ENCODE measurements around the gene HARS1. TPM values are rescaled to one million over a fixed set of nuclear protein-coding genes. Genes with fewer than 3 reads are reported as not detected.
A peak's percentile ranks its signal among the peaks of the same experiment; 100 is the strongest.

Gene HARS1
- total and polyA plus RNA-seq, 2 of the 13 experiments (the other 11 are each of a cell fraction or from before 2014, with no cell fraction given): 36.9 to 66.2 TPM

- no peak for TF ChIP-seq NONO (IDR thresholded peaks at IDR 0.05)
- TF ChIP-seq NONO (CRISPR knock-in tag; conservative IDR thresholded peaks at IDR 0.05): peak; percentile 97
- TF ChIP-seq PRMT3 (CRISPR knock-in tag; IDR thresholded peaks at IDR 0.05; ENCODE audit: borderline replicate concordance, low read depth): no peak
- peak; percentile 37; the same call in 1 of the 2 replicates for TF ChIP-seq ONECUT2 (CRISPR knock-in tag; IDR thresholded peaks at IDR 0.05)
- peak; percentile 71; the same call in 1 of the 2 replicates for TF ChIP-seq KAT7 (CRISPR knock-in tag; IDR thresholded peaks at IDR 0.05; ENCODE audit: borderline replicate concordance)
- peak; percentile 76; the same call in 1 of the 2 replicates for TF ChIP-seq ZNF839 (CRISPR knock-in tag; IDR thresholded peaks at IDR 0.05; ENCODE audit: borderline replicate concordance)
- TF ChIP-seq ZFP37 (CRISPR knock-in tag; IDR thresholded peaks at IDR 0.05; ENCODE audit: borderline replicate concordance): 0 out of 2 replicates have a peak, but pooled peaks have one; percentile 74
- TF ChIP-seq, protein P1, sequence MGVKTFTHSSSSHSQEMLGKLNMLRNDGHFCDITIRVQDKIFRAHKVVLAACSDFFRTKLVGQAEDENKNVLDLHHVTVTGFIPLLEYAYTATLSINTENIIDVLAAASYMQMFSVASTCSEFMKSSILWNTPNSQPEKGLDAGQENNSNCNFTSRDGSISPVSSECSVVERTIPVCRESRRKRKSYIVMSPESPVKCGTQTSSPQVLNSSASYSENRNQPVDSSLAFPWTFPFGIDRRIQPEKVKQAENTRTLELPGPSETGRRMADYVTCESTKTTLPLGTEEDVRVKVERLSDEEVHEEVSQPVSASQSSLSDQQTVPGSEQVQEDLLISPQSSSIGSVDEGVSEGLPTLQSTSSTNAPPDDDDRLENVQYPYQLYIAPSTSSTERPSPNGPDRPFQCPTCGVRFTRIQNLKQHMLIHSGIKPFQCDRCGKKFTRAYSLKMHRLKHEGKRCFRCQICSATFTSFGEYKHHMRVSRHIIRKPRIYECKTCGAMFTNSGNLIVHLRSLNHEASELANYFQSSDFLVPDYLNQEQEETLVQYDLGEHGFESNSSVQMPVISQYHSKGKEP (CRISPR knock-in tag; IDR thresholded peaks at IDR 0.05): peak; percentile 64; the same call in 1 of the 2 replicates
- no peak for TF ChIP-seq MBD4 (IDR thresholded peaks at IDR 0.05; ENCODE audit: borderline replicate concordance, low read length)
- TF ChIP-seq NR2C2 (CRISPR knock-in tag; IDR thresholded peaks at IDR 0.05; ENCODE audit: borderline replicate concordance): peak; percentile 95
- peak; percentile 82; the same call in 1 of the 2 replicates for TF ChIP-seq ZNF710 (CRISPR knock-in tag; IDR thresholded peaks at IDR 0.05; ENCODE audit: borderline replicate concordance)
- no peak for TF ChIP-seq ARID2 (CRISPR knock-in tag; IDR thresholded peaks at IDR 0.05; ENCODE audit: borderline replicate concordance)
- TF ChIP-seq NRL (CRISPR knock-in tag; IDR thresholded peaks at IDR 0.05; ENCODE audit: borderline replicate concordance): peak; percentile 67; the same call in 1 of the 2 replicates
- TF ChIP-seq ZNF496 (CRISPR knock-in tag; IDR thresholded peaks at IDR 0.05; ENCODE audit: insufficient replicate concordance): no peak
- 0 out of 2 replicates have a peak, but pooled peaks have one; percentile 5 for TF ChIP-seq MLX (CRISPR knock-in tag; IDR thresholded peaks at IDR 0.05)
- no peak; the same call in 1 of the 2 replicates for TF ChIP-seq ZNF569 (CRISPR knock-in tag; IDR thresholded peaks at IDR 0.05; ENCODE audit: borderline replicate concordance)
- TF ChIP-seq GABPA (IDR thresholded peaks at IDR 0.05; ENCODE audit: low read depth, low read length): peak; percentile 93
- peak; percentile 100 for TF ChIP-seq GABPA (CRISPR knock-in tag; IDR thresholded peaks at IDR 0.05; ENCODE audit: low read depth)
- peak; percentile 73; the same call in 1 of the 2 replicates for TF ChIP-seq ZNF552 (CRISPR knock-in tag; IDR thresholded peaks at IDR 0.05; ENCODE audit: borderline replicate concordance)
- peak; percentile 73; the same call in 1 of the 2 replicates for TF ChIP-seq FOXJ3 (CRISPR knock-in tag; IDR thresholded peaks at IDR 0.05; ENCODE audit: borderline replicate concordance)
- no peak for TF ChIP-seq RXRB (CRISPR knock-in tag; IDR thresholded peaks at IDR 0.05; ENCODE audit: borderline replicate concordance)
- no peak for TF ChIP-seq THYN1 (CRISPR knock-in tag; IDR thresholded peaks at IDR 0.05; ENCODE audit: borderline replicate concordance, low read depth)
- peak; percentile 38; the same call in 1 of the 2 replicates for TF ChIP-seq ZNF256 (CRISPR knock-in tag; conservative IDR thresholded peaks at IDR 0.05)
Observed at GRCh38 chr5:140690941-140691924, at the start of gene HARS1, which contains the start of gene HARS2 (continued).
